Left renal pelvis (tissue), 4 donors: Measurements from ENCODE around the gene ZNF502. TPM values are rescaled to one million over a fixed set of nuclear protein-coding genes. Genes with fewer than 3 reads are reported as not detected.

Source experiments
- DNase-seq, 4 donors: peaks; one replicate each; pipeline ENCODE4 v3.0.0-alpha.2; 2013; ENCODE audit warnings: low read depth in 4 of 4, low spot score in 3 of 4
- polyA plus RNA-seq, 4 donors: library from polyadenylated mRNA; unstranded; fragments of 120-200 nt; gene quantifications; one replicate each; pipeline ENCODE4 v1.2.1, GENCODE V29; 2013; ENCODE audit not compliant: insufficient read length in 4 of 4

Gene ZNF502
- polyA plus RNA-seq, 4 donors: 8.6 to 18.0 (median 14.1) TPM

DNA sequence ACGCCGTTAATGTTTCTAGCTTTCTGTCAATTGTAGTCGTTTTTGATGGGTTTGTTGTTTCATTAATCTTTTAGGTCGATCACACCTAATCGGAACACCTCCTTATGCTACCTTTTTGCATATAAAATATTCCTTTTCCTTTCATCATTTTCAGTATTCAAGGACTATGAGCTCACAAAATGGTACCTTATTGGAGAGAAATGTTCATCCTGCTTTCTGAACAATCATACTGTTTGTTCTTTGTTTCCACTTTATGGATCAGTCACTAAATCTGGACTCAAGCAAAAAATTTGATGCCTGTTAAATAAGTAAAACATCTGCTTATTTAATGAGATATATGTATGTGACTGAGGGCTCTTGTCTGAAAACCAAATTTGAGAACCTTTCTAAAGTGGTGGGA, 50.2 kb downstream of the ZNF502 start:
- DNase-seq: no peak

DNA sequence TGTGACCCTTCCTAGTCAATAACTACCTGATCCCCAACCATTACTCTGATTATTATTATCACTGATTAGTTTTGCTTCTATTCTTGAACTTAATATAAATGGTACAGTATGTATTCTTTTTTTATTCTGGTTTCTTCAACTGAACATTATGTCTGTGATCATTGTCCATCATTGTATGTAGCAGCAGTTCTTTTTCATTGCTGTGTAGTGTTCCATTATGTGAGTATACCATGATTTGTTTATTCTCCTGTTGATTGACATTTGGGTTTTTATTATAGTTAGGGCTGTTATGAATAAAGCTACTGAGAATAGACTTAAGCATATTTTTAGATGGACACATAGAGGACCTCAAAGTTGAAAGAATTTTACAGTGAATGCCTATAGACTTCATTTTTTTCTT, 51.8 kb downstream of the ZNF502 start:
- no peak for DNase-seq

DNA sequence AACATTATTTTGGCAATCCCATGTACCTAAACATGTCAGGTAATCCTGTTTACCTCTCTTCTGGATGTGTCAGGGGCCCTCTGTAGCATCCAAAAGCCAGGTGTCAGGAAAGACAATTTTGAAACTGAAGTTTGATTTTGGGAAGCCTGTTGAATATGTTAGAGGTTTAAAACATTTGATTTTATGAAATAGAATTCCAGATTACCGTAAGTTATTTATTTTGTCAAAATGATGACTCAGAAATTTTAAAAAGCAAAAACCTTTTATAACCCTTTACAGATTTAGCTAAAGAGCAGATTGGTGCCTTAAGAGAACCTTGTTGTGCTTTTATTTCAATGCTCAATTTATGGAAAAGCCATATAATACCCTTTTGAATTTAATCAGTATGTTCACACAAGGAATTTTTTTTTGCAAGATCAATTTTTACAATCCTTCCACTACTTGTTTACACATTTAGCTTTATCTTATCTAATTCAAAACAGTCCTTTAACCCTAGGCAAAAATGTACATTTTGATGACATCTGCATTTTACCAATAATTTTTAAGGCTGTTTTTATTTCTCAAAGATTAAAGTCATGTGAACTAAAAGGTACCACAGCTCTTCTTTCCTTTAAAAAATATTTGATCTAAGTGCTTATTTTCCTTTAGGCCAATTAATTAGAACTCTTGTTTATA, 59.1 kb downstream of the ZNF502 start:
- DNase-seq: no peak

DNA sequence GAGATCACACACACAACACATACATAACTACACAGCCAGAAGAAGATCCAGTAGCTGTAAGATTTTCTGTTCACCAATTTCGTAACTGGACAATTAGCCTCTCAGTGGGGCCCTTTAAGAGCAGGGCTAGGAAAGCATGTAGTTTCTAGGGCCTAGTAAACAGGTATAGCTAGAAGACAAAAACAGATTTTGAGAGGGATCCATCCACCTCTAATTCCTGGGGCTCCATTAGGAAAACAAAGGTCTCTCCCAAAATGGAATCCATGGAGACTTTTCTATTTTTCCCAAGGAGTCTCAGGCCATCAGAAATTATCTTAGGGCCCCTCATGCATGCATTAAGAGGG, 59.6 kb downstream of the ZNF502 start:
- no peak for DNase-seq

Other genes with a start within 250 kb of the ZNF502 start
- 10 to 100 TPM; 19.2 to 28.2 (median 24.5) TPM for gene ZNF445, start 235.0 kb upstream of the ZNF502 start, polyA plus RNA-seq
- 10 to 100 TPM; 13.3 to 16.9 (median 16.4) TPM for gene ZKSCAN7, start 157.5 kb upstream of the ZNF502 start, polyA plus RNA-seq
- gene ZNF660, start 127.7 kb upstream of the ZNF502 start, polyA plus RNA-seq: 10 to 100 TPM in 3 of 4 donors, 1 to 10 TPM in 1; 8.8 to 15.7 (median 10.9) TPM
- gene ZNF197, start 87.6 kb upstream of the ZNF502 start, polyA plus RNA-seq: 10 to 100 TPM; 28.0 to 37.0 (median 34.2) TPM
- gene ZNF35, start 63.9 kb upstream of the ZNF502 start, polyA plus RNA-seq: 10 to 100 TPM in 3 of 4 donors, 1 to 10 TPM in 1; 7.4 to 12.5 (median 11.4) TPM
- gene ZNF501, start 17.0 kb downstream of the ZNF502 start, polyA plus RNA-seq: 10 to 100 TPM; 11.6 to 12.9 (median 11.9) TPM
- 10 to 100 TPM; 49.7 to 75.7 (median 60.3) TPM for gene KIAA1143, start 49.0 kb downstream of the ZNF502 start, polyA plus RNA-seq
- gene KIF15, start 49.1 kb downstream of the ZNF502 start, polyA plus RNA-seq: 10 to 100 TPM; 20.8 to 27.2 (median 25.0) TPM
- 10 to 100 TPM; 17.8 to 28.5 (median 27.0) TPM for gene TMEM42, start 149.3 kb downstream of the ZNF502 start, polyA plus RNA-seq
- under 1 TPM in 3 of 4 donors, not detected in 1; 0.06 to 0.10 (median 0.07) TPM for gene TGM4, start 161.9 kb downstream of the ZNF502 start, polyA plus RNA-seq